Mononuclear cell (primary cell): ENCODE results near the gene CSNK1G3. TPM values are rescaled to one million over a fixed set of nuclear protein-coding genes. Genes with fewer than 3 reads are reported as not detected.

ENCODE experiments used
- H3K27me3 ChIP-seq: 2 replicates; pipeline ENCODE4 v1.6.0; 2011; ENCODE audit warnings: low read length, control low read depth; ENCODE audit not compliant: insufficient read depth
- H3K4me1 ChIP-seq: 2 replicates; pipeline ENCODE4 v1.5.1; 2011; ENCODE audit warnings: mild to moderate bottlenecking, low read length, control low read depth; ENCODE audit not compliant: insufficient read depth
- H3K4me3 ChIP-seq: 2 replicates; pipeline ENCODE4 v1.5.1; 2011; ENCODE audit warnings: mild to moderate bottlenecking, low read length, moderate library complexity
- H3K9me3 ChIP-seq: 2 replicates; pipeline ENCODE4 v1.5.1; 2011; ENCODE audit warnings: low read depth, mild to moderate bottlenecking, control low read depth, low read length
- total RNA-seq: library from RNA; depleted of rRNA; stranded (reverse); fragments of >200 nt; gene quantifications from one replicate; pipeline ENCODE4 v1.2.3, GENCODE V29; 2012

Gene CSNK1G3
- total RNA-seq, 1 donor, result 198 TPM

GRCh38 chr5:123561230-123561629 is 49.3 kb downstream of the CSNK1G3 start:
- Histone ChIP-seq H3K4me3 (no peak overlapping the region), H3K4me1 (no peaks in the 10 kb centered on the region), H3K9me3 (no peaks in the 10 kb centered on the region), H3K27me3 (no peaks in the 10 kb centered on the region)

DNA sequence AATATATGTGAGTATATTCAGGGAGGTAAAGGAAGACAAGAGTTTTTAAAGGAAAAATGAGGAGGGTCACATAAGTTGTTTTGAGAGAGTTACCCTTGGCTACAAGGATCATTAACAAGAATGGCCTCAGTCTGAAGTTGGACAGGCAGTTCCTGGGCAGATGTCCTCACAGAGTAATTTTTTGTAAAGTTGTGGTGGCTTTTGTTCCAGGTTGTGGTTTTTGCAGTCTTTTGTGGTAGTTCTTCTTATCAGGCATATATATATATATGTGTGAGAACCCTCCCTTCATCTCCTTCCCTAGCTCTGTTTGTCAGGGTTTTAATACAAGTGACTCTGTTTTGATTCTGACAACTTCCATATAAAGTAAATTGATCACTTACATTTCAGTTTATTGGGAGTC is 60.0 kb downstream of the CSNK1G3 start:
- Histone ChIP-seq H3K4me1 (no peaks in the 10 kb centered on the region), H3K4me3 (no peak overlapping the region), H3K27me3 (no peaks in the 10 kb centered on the region), H3K9me3 (no peaks in the 10 kb centered on the region)

DNA sequence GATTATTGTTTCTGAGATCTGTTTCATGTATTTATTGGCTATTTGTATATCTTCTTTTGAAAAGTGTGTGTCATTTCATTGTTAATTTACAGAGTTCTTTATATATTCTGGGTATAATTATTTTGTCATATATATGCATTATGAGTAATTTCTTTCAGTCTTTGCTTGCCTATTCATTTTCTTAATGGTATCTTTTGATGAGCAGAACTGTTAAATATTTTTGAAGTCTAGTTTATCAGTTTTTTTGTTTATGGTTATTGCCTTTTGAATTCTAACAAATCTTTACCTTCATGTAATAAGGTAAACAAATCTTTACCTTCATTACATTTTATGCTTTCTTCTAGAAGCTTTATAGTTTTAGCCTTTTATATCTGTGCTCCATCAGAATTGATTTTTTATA is 66.4 kb downstream of the CSNK1G3 start:
- Histone ChIP-seq H3K4me3 (no peak overlapping the region), H3K4me1 (no peaks in the 10 kb centered on the region), H3K27me3 (no peaks in the 10 kb centered on the region), H3K9me3 (no peaks in the 10 kb centered on the region)

- H3K4me1 ChIP-seq, result no peaks in the 10 kb centered on the region
- H3K9me3 ChIP-seq, result no peaks in the 10 kb centered on the region
- no peaks in the 10 kb centered on the region for H3K27me3 ChIP-seq
- no peak overlapping the region for H3K4me3 ChIP-seq
Measured at GRCh38 chr5:123579410-123579809, 67.4 kb downstream of the CSNK1G3 start.

- H3K27me3 ChIP-seq, result no peaks in the 10 kb centered on the region
Measured at GRCh38 chr5:123582550-123583285, 70.7 kb downstream of the CSNK1G3 start.

GRCh38 chr5:123585871-123586270 is 73.9 kb downstream of the CSNK1G3 start:
- Histone ChIP-seq H3K4me1 (no peaks in the 10 kb centered on the region), H3K4me3 (no peak overlapping the region), H3K9me3 (no peaks in the 10 kb centered on the region), H3K27me3 (no peaks in the 10 kb centered on the region)

More at GRCh38 chr5:123582550-123583285, 70.7 kb downstream of the CSNK1G3 start:
- no peak overlapping the region for H3K4me3 ChIP-seq
- H3K9me3 ChIP-seq, result no peaks in the 10 kb centered on the region
- no peaks in the 10 kb centered on the region for H3K4me1 ChIP-seq

DNA sequence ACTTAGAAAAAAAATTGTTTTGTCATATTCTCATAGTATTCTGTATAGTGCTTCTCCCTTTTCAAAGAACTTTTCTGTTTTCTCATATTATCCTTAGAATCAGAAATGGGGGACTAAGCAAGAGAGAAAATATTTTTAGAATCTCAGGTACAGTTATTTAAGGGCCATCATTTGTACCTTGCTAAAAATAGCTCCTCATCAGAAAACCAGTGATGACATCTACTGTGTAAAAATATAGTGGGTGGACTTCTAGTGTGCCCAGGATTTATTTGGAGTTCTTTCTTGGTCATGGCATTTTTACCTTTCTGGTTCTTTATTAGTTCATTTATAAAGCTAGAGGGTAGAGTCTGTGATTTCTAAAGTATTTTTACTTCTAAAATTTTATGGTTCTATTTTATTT is 82.5 kb downstream of the CSNK1G3 start:
- Histone ChIP-seq H3K9me3 (no peaks in the 10 kb centered on the region), H3K4me3 (no peak overlapping the region), H3K4me1 (no peaks in the 10 kb centered on the region), H3K27me3 (no peaks in the 10 kb centered on the region)

- H3K9me3 ChIP-seq, result no peaks in the 10 kb centered on the region
- no peaks in the 10 kb centered on the region for H3K27me3 ChIP-seq
- no peak overlapping the region for H3K4me3 ChIP-seq
- no peaks in the 10 kb centered on the region for H3K4me1 ChIP-seq
Measured at GRCh38 chr5:123597018-123597417, 85.0 kb downstream of the CSNK1G3 start.

GRCh38 chr5:123598028-123598689 is 86.2 kb downstream of the CSNK1G3 start:
- Histone ChIP-seq H3K27me3 (no peaks in the 10 kb centered on the region), H3K9me3 (no peaks in the 10 kb centered on the region), H3K4me3 (no peak overlapping the region), H3K4me1 (no peaks in the 10 kb centered on the region)

- Histone ChIP-seq H3K27me3 (no peaks in the 10 kb centered on the region), H3K4me3 (no peak overlapping the region), H3K9me3 (no peaks in the 10 kb centered on the region), H3K4me1 (no peaks in the 10 kb centered on the region)
Measured at GRCh38 chr5:123599171-123599570, 87.2 kb downstream of the CSNK1G3 start.

DNA sequence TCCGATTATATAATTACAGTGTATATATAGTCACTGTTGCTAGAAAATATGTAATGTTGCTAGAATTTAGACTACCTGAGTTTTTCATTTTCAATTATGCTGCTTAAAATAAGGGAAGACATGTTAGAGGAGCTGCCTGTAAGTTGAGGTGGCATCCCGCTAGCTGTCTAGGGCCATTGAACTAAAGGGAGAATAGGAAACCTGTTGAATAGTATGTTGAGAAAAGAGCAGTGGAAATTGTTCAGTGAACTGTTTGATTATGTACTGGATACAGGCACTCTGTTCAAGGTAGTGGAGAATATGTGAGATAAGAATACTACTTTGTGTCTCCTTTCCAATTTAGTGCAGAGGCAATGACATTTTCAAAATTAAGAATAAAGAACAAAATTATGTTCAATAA is 89.6 kb downstream of the CSNK1G3 start:
- no peaks in the 10 kb centered on the region for H3K27me3 ChIP-seq
- H3K4me3 ChIP-seq, result no peak overlapping the region
- no peaks in the 10 kb centered on the region for H3K9me3 ChIP-seq
- H3K4me1 ChIP-seq, result no peaks in the 10 kb centered on the region

GRCh38 chr5:123605822-123606221 is 93.8 kb downstream of the CSNK1G3 start:
- no peaks in the 10 kb centered on the region for H3K27me3 ChIP-seq
- no peaks in the 10 kb centered on the region for H3K4me1 ChIP-seq
- no peak overlapping the region for H3K4me3 ChIP-seq
- no peaks in the 10 kb centered on the region for H3K9me3 ChIP-seq

DNA sequence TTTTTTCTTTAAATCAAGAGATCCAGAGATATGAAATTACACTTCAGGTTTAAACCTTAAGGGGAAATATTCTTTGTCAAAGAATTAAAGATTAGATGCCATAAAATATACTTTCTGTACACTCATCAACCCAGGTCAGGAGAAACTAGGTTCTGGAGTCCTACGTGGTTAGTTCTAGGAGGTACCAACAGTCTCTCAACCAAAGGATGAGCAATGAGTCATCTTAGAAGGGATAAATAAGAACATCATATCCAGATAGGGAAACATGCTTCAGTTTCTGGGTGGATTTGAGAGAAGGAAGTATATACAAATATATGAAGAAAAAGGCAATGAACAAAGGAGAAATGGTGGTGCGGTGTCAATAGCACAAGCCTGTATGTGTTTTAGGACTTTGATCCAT is 98.2 kb downstream of the CSNK1G3 start:
- no peaks in the 10 kb centered on the region for H3K9me3 ChIP-seq
- no peaks in the 10 kb centered on the region for H3K27me3 ChIP-seq
- H3K4me3 ChIP-seq, result no peak overlapping the region
- H3K4me1 ChIP-seq, result no peaks in the 10 kb centered on the region

DNA sequence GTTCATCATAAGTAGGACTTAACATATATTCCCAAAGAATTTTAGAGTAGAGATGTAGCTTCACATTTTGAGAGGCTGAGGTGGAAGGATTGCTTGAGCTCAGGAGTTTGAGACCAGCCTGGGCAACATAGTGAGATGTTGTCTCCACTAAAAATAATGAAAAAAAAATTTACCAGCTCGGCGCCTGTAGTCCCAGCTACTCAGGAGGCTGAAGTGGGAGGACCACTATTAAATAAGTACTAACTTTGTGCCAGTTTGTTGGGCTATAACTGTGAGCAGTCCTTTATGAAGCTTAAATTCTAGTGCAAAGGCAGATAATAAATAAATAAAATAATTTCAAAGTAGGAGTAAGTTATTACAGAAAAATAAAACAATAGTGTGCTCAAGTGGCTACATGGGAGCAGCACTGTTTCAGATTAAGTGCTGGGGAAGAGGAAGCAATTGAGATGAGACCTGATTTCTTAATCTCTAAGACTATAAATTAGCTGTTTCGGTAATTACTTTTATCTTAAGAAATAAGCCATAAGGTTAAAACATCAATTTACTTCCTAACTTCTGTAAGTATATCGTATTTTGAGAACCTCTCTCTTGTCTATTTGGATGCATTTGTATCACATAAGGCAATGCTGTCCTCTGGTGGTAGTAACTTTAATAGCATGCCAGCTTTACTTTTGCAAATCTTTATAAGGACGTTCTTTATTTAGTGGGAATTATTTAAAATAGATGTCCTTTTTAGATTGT is 98.9 kb downstream of the CSNK1G3 start:
- no peaks in the 10 kb centered on the region for H3K9me3 ChIP-seq
- no peaks in the 10 kb centered on the region for H3K27me3 ChIP-seq
- no peaks in the 10 kb centered on the region for H3K4me1 ChIP-seq
- H3K4me3 ChIP-seq, result no peak overlapping the region

- no peaks in the 10 kb centered on the region for H3K27me3 ChIP-seq
- no peaks in the 10 kb centered on the region for H3K9me3 ChIP-seq
- no peaks in the 10 kb centered on the region for H3K4me1 ChIP-seq
- no peak overlapping the region for H3K4me3 ChIP-seq
Measured at GRCh38 chr5:123611406-123611709, 99.4 kb downstream of the CSNK1G3 start.
